ENCODE measurements around the gene CEACAM7.

CEACAM7 gene

DNA sequence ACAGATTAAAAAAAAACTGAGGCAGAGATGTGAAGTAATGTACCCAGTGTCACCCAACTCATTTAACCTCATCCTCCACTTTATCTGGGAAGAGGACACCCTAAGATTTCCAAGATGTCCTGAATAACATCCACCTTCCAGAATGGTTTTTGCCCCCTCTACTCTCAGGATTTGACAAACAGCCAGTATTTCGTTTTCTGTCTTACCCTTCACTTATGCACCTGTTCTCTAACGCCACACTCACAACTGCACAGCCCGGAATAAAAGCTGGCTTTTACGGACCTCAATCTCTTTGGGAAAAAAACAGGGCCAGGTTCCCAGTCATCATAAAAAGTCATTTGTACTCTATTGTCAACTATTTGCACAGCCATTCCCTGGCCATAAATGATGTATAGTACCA is 46.1 kb upstream of the CEACAM7 start:
- no peak overlapping the region for H3K4me3 ChIP-seq (replicated peaks; ENCODE audit: insufficient read depth, low read length)
- DNase-seq (ENCODE audit: low read depth in 1 of 2, low spot score in 1 of 2), result no peak
- peaks cover 10% of the 10 kb centered on the region for H3K27me3 ChIP-seq (ENCODE audit: insufficient read depth, poor library complexity, severe bottlenecking)
- TF ChIP-seq, protein P1, sequence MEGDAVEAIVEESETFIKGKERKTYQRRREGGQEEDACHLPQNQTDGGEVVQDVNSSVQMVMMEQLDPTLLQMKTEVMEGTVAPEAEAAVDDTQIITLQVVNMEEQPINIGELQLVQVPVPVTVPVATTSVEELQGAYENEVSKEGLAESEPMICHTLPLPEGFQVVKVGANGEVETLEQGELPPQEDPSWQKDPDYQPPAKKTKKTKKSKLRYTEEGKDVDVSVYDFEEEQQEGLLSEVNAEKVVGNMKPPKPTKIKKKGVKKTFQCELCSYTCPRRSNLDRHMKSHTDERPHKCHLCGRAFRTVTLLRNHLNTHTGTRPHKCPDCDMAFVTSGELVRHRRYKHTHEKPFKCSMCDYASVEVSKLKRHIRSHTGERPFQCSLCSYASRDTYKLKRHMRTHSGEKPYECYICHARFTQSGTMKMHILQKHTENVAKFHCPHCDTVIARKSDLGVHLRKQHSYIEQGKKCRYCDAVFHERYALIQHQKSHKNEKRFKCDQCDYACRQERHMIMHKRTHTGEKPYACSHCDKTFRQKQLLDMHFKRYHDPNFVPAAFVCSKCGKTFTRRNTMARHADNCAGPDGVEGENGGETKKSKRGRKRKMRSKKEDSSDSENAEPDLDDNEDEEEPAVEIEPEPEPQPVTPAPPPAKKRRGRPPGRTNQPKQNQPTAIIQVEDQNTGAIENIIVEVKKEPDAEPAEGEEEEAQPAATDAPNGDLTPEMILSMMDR (IDR thresholded peaks at IDR 0.05; ENCODE audit: insufficient read depth, low read length), result no peak
- no peak for TF ChIP-seq SPI1 (IDR thresholded peaks at IDR 0.05; ENCODE audit: borderline replicate concordance, low read depth)
- TF ChIP-seq, protein P2, sequence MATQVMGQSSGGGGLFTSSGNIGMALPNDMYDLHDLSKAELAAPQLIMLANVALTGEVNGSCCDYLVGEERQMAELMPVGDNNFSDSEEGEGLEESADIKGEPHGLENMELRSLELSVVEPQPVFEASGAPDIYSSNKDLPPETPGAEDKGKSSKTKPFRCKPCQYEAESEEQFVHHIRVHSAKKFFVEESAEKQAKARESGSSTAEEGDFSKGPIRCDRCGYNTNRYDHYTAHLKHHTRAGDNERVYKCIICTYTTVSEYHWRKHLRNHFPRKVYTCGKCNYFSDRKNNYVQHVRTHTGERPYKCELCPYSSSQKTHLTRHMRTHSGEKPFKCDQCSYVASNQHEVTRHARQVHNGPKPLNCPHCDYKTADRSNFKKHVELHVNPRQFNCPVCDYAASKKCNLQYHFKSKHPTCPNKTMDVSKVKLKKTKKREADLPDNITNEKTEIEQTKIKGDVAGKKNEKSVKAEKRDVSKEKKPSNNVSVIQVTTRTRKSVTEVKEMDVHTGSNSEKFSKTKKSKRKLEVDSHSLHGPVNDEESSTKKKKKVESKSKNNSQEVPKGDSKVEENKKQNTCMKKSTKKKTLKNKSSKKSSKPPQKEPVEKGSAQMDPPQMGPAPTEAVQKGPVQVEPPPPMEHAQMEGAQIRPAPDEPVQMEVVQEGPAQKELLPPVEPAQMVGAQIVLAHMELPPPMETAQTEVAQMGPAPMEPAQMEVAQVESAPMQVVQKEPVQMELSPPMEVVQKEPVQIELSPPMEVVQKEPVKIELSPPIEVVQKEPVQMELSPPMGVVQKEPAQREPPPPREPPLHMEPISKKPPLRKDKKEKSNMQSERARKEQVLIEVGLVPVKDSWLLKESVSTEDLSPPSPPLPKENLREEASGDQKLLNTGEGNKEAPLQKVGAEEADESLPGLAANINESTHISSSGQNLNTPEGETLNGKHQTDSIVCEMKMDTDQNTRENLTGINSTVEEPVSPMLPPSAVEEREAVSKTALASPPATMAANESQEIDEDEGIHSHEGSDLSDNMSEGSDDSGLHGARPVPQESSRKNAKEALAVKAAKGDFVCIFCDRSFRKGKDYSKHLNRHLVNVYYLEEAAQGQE (IDR thresholded peaks at IDR 0.05; ENCODE audit: insufficient replicate concordance, low read depth), result no peak
- TF ChIP-seq POLR2AphosphoS5 (IDR thresholded peaks at IDR 0.05; ENCODE audit: low read depth), result no peak
- no peak for TF ChIP-seq GABPA (IDR thresholded peaks at IDR 0.05; ENCODE audit: low read depth)
- no peak overlapping the region for H3K27ac ChIP-seq (replicated peaks)

DNA sequence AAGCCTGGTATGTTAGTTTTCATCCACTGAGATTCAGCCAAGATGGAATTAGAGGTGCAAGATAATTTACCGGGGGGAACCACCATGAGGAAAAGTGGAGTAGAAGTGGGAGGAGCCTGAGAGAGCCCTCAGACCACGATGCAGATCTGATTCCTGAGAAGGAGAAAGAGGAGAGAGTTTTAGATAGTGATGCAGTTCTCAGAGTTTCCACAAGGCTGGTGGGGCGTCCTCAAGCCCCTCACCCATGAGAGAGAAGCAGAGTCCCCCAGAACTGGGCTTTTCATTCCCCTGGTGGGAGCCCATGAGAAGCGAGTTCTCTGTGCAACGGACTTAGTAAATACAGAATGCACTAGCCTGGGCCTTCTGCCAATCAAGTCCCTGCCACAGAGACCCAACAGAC is 38.4 kb upstream of the CEACAM7 start:
- no peak overlapping the region for H3K4me3 ChIP-seq (replicated peaks; ENCODE audit: insufficient read depth, low read length)
- TF ChIP-seq SPI1 (IDR thresholded peaks at IDR 0.05; ENCODE audit: borderline replicate concordance, low read depth) (no peak), GABPA (IDR thresholded peaks at IDR 0.05; ENCODE audit: low read depth) (no peak), POLR2AphosphoS5 (IDR thresholded peaks at IDR 0.05; ENCODE audit: low read depth) (no peak)
- TF ChIP-seq, protein P1 (IDR thresholded peaks at IDR 0.05; ENCODE audit: insufficient read depth, low read length), result no peak
- TF ChIP-seq, protein P2 (IDR thresholded peaks at IDR 0.05; ENCODE audit: insufficient replicate concordance, low read depth), result no peak
- no peak for DNase-seq (ENCODE audit: low read depth in 1 of 2, low spot score in 1 of 2)
- no peak overlapping the region for H3K27ac ChIP-seq (replicated peaks)
- H3K27me3 ChIP-seq (ENCODE audit: insufficient read depth, poor library complexity, severe bottlenecking), result peaks cover 12% of the 10 kb centered on the region

DNA sequence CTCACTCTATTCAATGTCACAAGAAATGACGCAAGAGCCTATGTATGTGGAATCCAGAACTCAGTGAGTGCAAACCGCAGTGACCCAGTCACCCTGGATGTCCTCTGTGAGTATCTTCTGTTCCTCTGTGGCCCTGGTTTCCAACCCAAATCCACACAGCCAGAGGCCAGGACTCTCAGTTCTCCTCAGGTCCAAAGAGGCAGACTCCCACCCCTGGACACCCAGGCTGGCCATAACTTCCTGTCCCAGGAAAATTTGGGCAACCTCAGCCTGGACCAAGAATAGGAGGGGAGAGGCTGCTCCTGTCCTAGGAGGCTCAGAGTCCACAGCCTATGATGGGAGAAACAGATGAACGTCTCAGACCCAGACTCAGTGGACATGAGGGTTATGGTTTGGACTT is 32.0 kb upstream of the CEACAM7 start:
- no peak for DNase-seq (ENCODE audit: low read depth in 1 of 2, low spot score in 1 of 2)
- Histone ChIP-seq H3K27me3 (ENCODE audit: insufficient read depth, poor library complexity, severe bottlenecking) (peaks cover 17% of the 10 kb centered on the region), H3K4me3 (replicated peaks; ENCODE audit: insufficient read depth, low read length) (no peak overlapping the region), H3K27ac (replicated peaks) (no peak overlapping the region)
- TF ChIP-seq, protein P2 (IDR thresholded peaks at IDR 0.05; ENCODE audit: insufficient replicate concordance, low read depth), result no peak
- TF ChIP-seq, protein P1 (IDR thresholded peaks at IDR 0.05; ENCODE audit: insufficient read depth, low read length), result no peak
- no peak for TF ChIP-seq SPI1 (IDR thresholded peaks at IDR 0.05; ENCODE audit: borderline replicate concordance, low read depth)
- TF ChIP-seq GABPA (IDR thresholded peaks at IDR 0.05; ENCODE audit: low read depth), result no peak
- no peak for TF ChIP-seq POLR2AphosphoS5 (IDR thresholded peaks at IDR 0.05; ENCODE audit: low read depth)

Measured in HL-60 (cell line).